ENCODE results near the gene MILR1.
"Not testable (repeated sequence)": the region's sequence is repeated elsewhere in the genome, so short reads cannot be mapped to it uniquely, and the experiment has no call there.

MILR1 gene

GRCh38 chr17:64459284-64459747 lies 10.4 kb downstream of the MILR1 start:
- peak; percentile 44 for DNase-seq (ENCODE audit: low read depth)
- no peak overlapping the region for H3K4me3 ChIP-seq (replicated peaks; ENCODE audit: low read depth, low read length)
- TF ChIP-seq, protein P1, sequence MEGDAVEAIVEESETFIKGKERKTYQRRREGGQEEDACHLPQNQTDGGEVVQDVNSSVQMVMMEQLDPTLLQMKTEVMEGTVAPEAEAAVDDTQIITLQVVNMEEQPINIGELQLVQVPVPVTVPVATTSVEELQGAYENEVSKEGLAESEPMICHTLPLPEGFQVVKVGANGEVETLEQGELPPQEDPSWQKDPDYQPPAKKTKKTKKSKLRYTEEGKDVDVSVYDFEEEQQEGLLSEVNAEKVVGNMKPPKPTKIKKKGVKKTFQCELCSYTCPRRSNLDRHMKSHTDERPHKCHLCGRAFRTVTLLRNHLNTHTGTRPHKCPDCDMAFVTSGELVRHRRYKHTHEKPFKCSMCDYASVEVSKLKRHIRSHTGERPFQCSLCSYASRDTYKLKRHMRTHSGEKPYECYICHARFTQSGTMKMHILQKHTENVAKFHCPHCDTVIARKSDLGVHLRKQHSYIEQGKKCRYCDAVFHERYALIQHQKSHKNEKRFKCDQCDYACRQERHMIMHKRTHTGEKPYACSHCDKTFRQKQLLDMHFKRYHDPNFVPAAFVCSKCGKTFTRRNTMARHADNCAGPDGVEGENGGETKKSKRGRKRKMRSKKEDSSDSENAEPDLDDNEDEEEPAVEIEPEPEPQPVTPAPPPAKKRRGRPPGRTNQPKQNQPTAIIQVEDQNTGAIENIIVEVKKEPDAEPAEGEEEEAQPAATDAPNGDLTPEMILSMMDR (IDR thresholded peaks at IDR 0.05; ENCODE audit: low read length, missing control alignments), result no peak

DNA sequence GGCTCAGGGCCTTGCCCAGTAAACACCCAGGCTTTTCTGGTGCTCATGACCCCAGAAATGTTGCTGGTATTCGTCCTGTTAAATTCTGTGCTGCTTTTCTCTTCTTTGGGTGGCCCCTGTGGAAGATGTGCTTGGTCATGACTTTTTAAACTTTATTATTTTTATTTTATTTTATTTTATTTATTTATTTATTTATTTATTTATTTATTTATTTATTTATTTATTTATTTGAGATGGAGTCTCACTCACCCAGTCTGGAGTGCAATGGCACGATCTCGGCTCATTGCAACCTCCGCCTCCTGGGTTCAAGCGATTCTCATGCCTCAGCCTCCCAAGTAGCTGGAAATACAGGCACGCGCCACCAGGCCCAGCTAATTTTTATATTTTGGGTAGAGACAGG lies 10.9 kb downstream of the MILR1 start:
- H3K4me3 ChIP-seq (replicated peaks; ENCODE audit: low read depth, low read length); DNase-seq (ENCODE audit: low read depth): not testable (repeated sequence)

- peak; percentile 32 for DNase-seq (ENCODE audit: low read depth)
- TF ChIP-seq, protein P1 (IDR thresholded peaks at IDR 0.05; ENCODE audit: low read length, missing control alignments), result no peak
- H3K4me3 ChIP-seq (replicated peaks; ENCODE audit: low read depth, low read length), result no peak overlapping the region
Observed at GRCh38 chr17:64460955-64461354, 12.0 kb downstream of the MILR1 start.

- TF ChIP-seq, protein P1 (IDR thresholded peaks at IDR 0.05; ENCODE audit: low read length, missing control alignments), result no peak
- no peak for DNase-seq (ENCODE audit: low read depth)
- no peak overlapping the region for H3K4me3 ChIP-seq (replicated peaks; ENCODE audit: low read depth, low read length)
Observed at GRCh38 chr17:64461788-64462187, 12.9 kb downstream of the MILR1 start.

GRCh38 chr17:64466019-64466735 lies 17.3 kb downstream of the MILR1 start:
- TF ChIP-seq, protein P1 (IDR thresholded peaks at IDR 0.05; ENCODE audit: low read length, missing control alignments), result no peak
- no peak for DNase-seq (ENCODE audit: low read depth)
- H3K4me3 ChIP-seq (replicated peaks; ENCODE audit: low read depth, low read length), result no peak overlapping the region

DNA sequence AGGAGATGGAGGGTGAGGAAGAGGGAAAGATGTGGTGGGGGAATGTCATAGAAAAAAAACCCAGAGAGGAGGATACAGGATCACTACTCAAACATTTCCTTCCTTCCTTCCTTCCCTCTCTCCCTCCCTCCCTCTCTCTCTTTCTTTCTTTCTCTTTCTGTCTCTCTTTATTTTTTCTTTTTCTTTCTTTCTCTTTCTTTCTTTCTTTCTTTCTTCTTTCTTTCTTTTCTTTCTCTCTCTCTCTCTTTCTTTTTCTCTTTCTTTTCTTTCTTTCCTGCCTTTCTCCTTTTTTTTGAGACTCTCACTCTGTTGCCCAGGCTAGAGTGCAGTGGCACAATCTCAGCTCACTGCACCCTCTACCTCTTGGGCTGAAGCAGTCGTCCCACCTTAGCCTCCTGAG lies 17.9 kb downstream of the MILR1 start:
- not testable (repeated sequence) for DNase-seq (ENCODE audit: low read depth)

DNA sequence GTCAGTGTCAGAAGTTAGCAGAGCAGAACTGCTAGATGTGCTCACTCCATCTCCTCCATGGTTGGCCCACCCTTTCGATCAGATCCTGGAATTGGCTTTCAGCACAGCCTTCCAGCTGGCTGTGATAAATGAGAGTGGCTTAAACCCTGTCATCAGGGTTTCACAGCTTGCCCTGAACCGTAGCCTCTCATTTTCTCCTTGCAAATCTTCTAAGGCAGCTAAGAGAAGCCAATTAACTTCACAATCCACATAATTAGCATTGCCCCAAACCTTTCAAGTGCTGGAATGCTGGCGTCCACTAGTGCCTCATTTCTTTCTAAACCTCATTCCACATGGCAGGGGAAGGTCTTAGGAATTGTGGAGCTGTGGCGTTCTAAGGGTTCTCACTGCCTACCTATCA lies 21.7 kb downstream of the MILR1 start:
- TF ChIP-seq, protein P1 (IDR thresholded peaks at IDR 0.05; ENCODE audit: low read length, missing control alignments), result no peak
- no peak for DNase-seq (ENCODE audit: low read depth)

More for the DNA sequence above, 17.9 kb downstream of the MILR1 start:
- not testable (repeated sequence) for H3K4me3 ChIP-seq (replicated peaks; ENCODE audit: low read depth, low read length)

DNA sequence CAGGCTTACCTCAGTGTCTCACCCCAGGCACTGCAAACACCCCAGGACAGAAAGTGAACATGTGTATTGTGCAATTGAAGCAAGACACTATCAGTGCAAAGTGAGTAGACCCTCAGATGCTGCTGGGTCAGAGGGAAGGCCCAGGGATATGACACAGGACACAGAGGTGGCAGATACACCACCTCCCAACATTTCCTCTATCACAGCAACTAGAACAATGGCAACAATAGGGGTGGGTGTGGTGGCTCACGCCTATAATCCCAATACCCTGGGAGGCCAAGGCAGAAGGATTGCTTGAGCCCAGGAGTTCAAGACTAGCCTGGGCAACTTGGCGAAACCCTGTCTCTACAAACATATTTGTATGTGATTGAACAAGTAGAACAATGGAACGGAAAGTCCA lies 22.5 kb downstream of the MILR1 start:
- DNase-seq (ENCODE audit: low read depth), result no peak
- no peak overlapping the region for H3K4me3 ChIP-seq (replicated peaks; ENCODE audit: low read depth, low read length)

More for the DNA sequence above, 21.7 kb downstream of the MILR1 start:
- H3K4me3 ChIP-seq (replicated peaks; ENCODE audit: low read depth, low read length), result no peak overlapping the region

More for the DNA sequence above, 22.5 kb downstream of the MILR1 start:
- TF ChIP-seq, protein P1 (IDR thresholded peaks at IDR 0.05; ENCODE audit: low read length, missing control alignments), result no peak

All from fibroblast of pulmonary artery (primary cell).